Gastrocnemius medialis (tissue), 4 donors: Measurements from ENCODE around the gene FRMD4B.

Source experiments
- CTCF ChIP-seq, 5 experiments: fragments of 450-650 bp in 3 of 5; fragments of 200-600 bp in 2 of 5; sonication (generic) in 2 of 5; IDR thresholded peaks in 4 of 5; conservative IDR thresholded peaks in 1 of 5; 1 replicate in 4 of 5; 2 replicates in 1 of 5; pipeline ENCODE4 v1.5.1; 2016 to 2019; ENCODE audit warnings: antibody characterized with exemption in 5 of 5, mild to moderate bottlenecking in 3 of 5, moderate library complexity in 3 of 5
- POLR2A ChIP-seq, 2 donors: fragments of 450-650 bp; IDR thresholded peaks; one replicate each; pipeline ENCODE4 v1.6.1; 2017; ENCODE audit warnings: antibody characterized with exemption in 2 of 2, mild to moderate bottlenecking in 2 of 2, moderate library complexity in 2 of 2

- no peak for TF ChIP-seq CTCF (IDR thresholded peaks at IDR 0.05 in 4 of 5, conservative IDR thresholded peaks at IDR 0.05 in 1 of 5)
- TF ChIP-seq POLR2A (IDR thresholded peaks at IDR 0.05), result no peak
Measured at GRCh38 chr3:69210068-69210730, 175.7 kb downstream of the FRMD4B start.
